ENCODE results near the gene MAGEA8. TPM values are rescaled to one million over a fixed set of nuclear protein-coding genes. Genes with fewer than 3 reads are reported as not detected.
"Not testable (repeated sequence)": the region's sequence is repeated elsewhere in the genome, so short reads cannot be mapped to it uniquely, and the experiment has no call there.

Gene MAGEA8
- total RNA-seq, 2 donors from 2014 or later = not detected

DNA sequence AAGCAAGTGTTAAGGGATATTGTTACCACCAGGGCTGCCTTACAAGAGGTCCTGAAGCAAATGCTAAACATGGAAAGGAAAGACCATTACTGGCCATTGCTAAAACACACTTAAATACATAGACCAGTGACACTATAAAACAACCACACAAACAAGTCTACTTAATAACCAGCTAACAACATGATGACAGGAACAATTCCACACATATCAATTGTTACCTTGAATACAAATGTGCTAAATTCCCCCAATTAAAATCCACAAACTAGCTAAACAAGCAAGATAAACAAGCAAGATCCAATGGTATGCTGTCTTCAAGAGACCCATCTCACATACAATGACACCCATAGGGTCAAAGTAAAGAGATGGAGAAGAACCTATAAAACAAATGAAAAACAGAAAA lies 20.5 kb upstream of the MAGEA8 start:
- Mint-ChIP-seq H3K36me3 (ENCODE audit: insufficient read depth in 2 of 2) (peaks cover 7 to 8% of the 10 kb centered on the region in 2 donors), H3K27ac (no peak overlapping the region), H3K9me3 (peaks cover 3 to 4% of the 10 kb centered on the region in 2 donors), H3K27me3 (ENCODE audit: low read depth) (peaks cover 50% of the 10 kb centered on the region), H3K4me1 (ENCODE audit: low read depth) (no peaks in the 10 kb centered on the region), H3K4me3 (no peak overlapping the region)
- no peak for DNase-seq
- no peak for ATAC-seq (replicated peaks in 1 of 2)

DNA sequence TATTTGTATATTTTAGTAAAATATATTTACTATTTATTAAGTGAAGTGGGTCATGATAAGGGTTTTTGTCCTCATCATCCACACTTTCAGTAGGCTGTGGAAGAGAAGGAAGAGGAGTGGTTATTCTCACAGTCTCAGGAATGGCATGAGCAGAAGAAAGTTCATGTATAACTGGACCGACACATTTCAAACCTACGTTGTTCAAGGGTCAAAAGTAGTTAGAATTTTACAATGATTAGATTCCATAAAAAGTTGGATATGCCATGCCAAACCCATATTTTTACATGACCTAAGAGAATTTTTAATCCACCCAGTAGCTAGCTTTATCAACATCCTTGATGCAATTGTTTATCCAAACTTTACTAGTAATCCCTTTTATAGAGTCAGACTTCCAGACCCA lies 15.6 kb upstream of the MAGEA8 start:
- Mint-ChIP-seq H3K4me1 (ENCODE audit: low read depth) (no peaks in the 10 kb centered on the region), H3K27me3 (ENCODE audit: low read depth) (peaks cover 20% of the 10 kb centered on the region), H3K4me3 (no peak overlapping the region), H3K9me3 (peaks cover 2 to 3% of the 10 kb centered on the region in 2 donors), H3K36me3 (ENCODE audit: insufficient read depth in 2 of 2) (peaks cover 0 to 2% of the 10 kb centered on the region in 2 donors), H3K27ac (no peak overlapping the region)
- DNase-seq (no peak), ATAC-seq (replicated peaks in 1 of 2) (no peak)

DNA sequence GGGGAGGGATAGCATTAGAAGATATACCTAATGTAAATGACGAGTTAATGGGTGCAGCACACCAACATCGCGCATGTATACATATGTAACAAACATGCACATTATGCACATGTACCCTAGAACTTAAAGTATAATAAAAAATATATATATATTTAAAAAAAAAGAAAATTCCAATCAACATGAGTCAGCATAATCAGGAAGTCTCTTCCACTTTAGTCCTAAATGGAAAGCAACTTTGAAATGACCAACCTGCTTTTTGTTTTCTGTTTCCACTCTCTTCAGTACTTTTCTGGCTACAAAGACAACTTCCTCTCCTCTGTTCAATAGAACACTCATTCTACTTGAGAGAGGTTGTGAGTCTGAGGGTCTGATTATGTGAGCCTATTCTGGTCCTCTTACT lies 13.5 kb upstream of the MAGEA8 start:
- Mint-ChIP-seq H3K4me3 (no peak overlapping the region), H3K27ac (no peak overlapping the region), H3K4me1 (ENCODE audit: low read depth) (peaks cover 6% of the 10 kb centered on the region), H3K9me3 (peaks cover 0 to 2% of the 10 kb centered on the region in 2 donors), H3K36me3 (ENCODE audit: insufficient read depth in 2 of 2) (no peaks in the 10 kb centered on the region), H3K27me3 (ENCODE audit: low read depth) (peaks cover 13% of the 10 kb centered on the region)
- DNase-seq = no peak
- ATAC-seq (replicated peaks in 1 of 2) = no peak

DNA sequence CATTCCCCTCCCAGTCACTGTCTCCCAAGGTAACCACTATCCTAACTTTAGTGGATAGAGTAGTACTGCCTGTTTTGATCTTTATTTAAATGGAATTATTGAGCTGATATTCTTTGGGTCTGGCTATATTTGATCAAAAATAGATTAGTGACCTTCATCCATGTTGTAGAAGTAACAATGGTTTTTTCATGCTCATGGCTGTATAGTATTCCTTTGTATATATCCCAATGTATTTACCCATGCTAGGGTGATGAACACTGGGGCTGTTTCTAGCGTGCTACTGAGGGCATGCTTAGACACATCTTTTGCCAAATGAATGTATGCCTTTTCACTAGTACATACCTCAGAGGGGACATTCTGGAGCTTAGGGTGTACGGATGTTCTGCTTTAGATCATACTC lies 10.1 kb upstream of the MAGEA8 start:
- no peak for DNase-seq
- H3K27me3 Mint-ChIP-seq (ENCODE audit: low read depth) = peaks cover 24% of the 10 kb centered on the region
- ATAC-seq (replicated peaks in 1 of 2) = no peak
- no peak overlapping the region for H3K4me3 Mint-ChIP-seq
- peaks cover 6% of the 10 kb centered on the region for H3K4me1 Mint-ChIP-seq (ENCODE audit: low read depth)
- H3K9me3 Mint-ChIP-seq = peaks cover 0 to 2% of the 10 kb centered on the region in 2 donors
- H3K36me3 Mint-ChIP-seq (ENCODE audit: insufficient read depth in 2 of 2) = no peaks in the 10 kb centered on the region
- H3K27ac Mint-ChIP-seq = no peak overlapping the region

DNA sequence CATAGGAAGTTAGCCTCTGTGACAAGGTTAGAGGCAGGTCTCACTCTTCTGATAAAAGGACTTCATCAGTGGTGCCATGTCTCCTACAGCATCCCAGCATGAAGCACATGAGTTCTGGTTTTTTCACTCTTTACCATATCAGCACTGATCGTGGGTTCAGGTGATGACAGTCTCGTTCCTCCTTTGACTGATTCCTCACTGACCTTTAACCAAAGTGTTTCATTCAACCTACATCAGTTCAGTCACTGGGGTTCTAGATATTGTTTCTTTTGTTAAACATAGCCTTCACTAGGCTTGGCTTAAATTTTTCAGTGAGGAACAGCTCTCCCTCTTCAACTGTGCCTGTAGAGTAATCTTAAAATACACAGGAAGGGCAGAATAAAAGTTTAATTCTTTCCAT lies 9.6 kb upstream of the MAGEA8 start:
- ATAC-seq (replicated peaks in 1 of 2) = peak; percentile 14 to 29
- no peak for DNase-seq
- Mint-ChIP-seq H3K36me3 (ENCODE audit: insufficient read depth in 2 of 2) (no peaks in the 10 kb centered on the region), H3K4me3 (no peak overlapping the region), H3K9me3 (peaks cover 0 to 2% of the 10 kb centered on the region in 2 donors), H3K27me3 (ENCODE audit: low read depth) (peaks cover 24% of the 10 kb centered on the region), H3K27ac (no peak overlapping the region), H3K4me1 (ENCODE audit: low read depth) (peaks cover 6% of the 10 kb centered on the region)

DNA sequence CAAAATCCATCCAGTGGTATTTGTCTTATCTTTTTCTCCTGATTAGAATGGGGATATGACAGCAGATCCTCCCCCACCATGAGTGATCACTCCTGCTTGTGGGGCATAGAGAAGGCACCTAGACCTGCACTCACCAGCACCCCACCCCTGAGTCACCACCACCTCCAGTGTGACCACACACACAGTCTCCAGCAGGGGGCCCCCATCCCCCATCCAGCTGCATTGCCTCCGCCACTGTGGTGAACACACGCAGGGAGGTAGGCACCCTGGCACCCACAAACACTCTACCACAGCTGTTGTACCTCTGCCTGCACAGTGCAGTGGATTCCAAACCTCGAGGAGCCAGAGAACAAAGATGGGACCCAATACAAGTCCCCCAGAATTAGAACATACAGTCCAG lies 9.0 kb upstream of the MAGEA8 start:
- peaks cover 24% of the 10 kb centered on the region for H3K27me3 Mint-ChIP-seq (ENCODE audit: low read depth)
- H3K36me3 Mint-ChIP-seq (ENCODE audit: insufficient read depth in 2 of 2) = no peaks in the 10 kb centered on the region
- no peak overlapping the region for H3K27ac Mint-ChIP-seq
- H3K4me3 Mint-ChIP-seq = no peak overlapping the region
- peaks cover 6% of the 10 kb centered on the region for H3K4me1 Mint-ChIP-seq (ENCODE audit: low read depth)
- ATAC-seq (replicated peaks in 1 of 2) (peak; percentile 99 to 100), DNase-seq (peak; percentile 77 to 78)
- H3K9me3 Mint-ChIP-seq = peaks cover 0 to 2% of the 10 kb centered on the region in 2 donors

DNA sequence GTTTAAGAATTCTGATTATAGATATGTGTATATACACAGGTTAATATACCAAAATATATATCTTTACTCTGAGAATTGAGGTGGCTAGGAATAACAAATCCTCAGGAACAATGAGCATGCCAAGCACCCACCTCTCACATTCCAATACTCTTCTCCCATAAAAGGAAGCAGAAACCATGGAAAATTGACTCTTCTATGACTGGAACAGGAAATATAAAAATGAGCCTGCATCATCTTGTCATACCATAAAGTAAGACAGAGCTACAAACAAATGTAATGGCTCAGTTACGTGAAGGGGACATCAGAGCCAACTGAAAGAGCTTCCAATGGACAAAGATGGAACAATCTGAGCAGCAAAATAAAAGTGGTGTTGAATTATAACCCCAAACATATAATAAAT lies 3.8 kb upstream of the MAGEA8 start:
- no peak overlapping the region for H3K27ac Mint-ChIP-seq
- no peak for ATAC-seq (replicated peaks in 1 of 2)
- H3K27me3 Mint-ChIP-seq (ENCODE audit: low read depth) = peaks cover 26% of the 10 kb centered on the region
- no peaks in the 10 kb centered on the region for H3K36me3 Mint-ChIP-seq (ENCODE audit: insufficient read depth in 2 of 2)
- no peaks in the 10 kb centered on the region for H3K9me3 Mint-ChIP-seq
- H3K4me1 Mint-ChIP-seq (ENCODE audit: low read depth) = peaks cover under 1% of the 10 kb centered on the region
- H3K4me3 Mint-ChIP-seq = no peak overlapping the region
- no peak for DNase-seq

DNA sequence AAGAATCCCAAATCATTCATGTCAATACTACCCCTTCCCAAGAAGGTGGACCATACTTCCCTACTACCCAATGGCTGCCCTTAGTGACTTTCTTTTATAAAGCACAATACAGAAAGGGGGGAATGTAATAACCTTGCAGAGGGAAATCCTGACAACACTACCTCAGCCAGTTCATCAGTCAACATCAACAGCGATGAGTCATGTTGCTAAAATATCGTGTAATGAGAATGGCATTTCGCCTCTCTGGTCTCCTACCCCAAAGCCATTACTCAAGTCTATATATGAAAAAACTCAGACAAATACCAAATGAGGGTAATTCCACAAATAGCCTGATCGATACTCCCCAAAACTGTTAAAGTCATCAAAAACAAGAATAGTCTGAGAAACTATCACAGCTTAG lies 3.3 kb upstream of the MAGEA8 start:
- ATAC-seq (replicated peaks in 1 of 2) = no peak
- Mint-ChIP-seq H3K27ac (no peak overlapping the region), H3K9me3 (no peaks in the 10 kb centered on the region), H3K4me1 (ENCODE audit: low read depth) (no peaks in the 10 kb centered on the region), H3K27me3 (ENCODE audit: low read depth) (peaks cover 23% of the 10 kb centered on the region), H3K4me3 (no peak overlapping the region), H3K36me3 (ENCODE audit: insufficient read depth in 2 of 2) (no peaks in the 10 kb centered on the region)
- no peak for DNase-seq

DNA sequence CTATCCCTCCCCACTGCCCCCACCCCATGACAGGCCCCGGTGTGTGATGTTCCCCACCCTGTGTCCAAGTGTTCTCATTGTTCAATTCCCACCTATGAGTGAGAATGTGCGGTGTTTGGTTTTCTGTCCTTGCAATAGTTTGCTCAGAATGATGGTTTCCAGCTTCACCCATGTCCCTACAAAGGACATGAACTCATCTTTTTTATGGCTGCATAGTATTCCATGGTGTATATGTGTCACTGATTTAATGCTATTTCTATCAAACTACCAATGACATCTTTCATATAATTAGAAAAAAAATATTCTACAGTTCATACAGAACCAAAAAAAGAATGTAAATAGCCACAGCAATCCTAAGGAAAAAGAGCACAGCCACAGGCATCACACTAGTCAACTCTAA lies 9.8 kb downstream of the MAGEA8 start:
- ATAC-seq (replicated peaks in 1 of 2); H3K27ac Mint-ChIP-seq; DNase-seq; H3K4me3 Mint-ChIP-seq; H3K36me3 Mint-ChIP-seq (ENCODE audit: insufficient read depth in 2 of 2); H3K9me3 Mint-ChIP-seq; H3K4me1 Mint-ChIP-seq (ENCODE audit: low read depth): not testable (repeated sequence)
- peaks cover 11% of the 10 kb centered on the region for H3K27me3 Mint-ChIP-seq (ENCODE audit: low read depth)

DNA sequence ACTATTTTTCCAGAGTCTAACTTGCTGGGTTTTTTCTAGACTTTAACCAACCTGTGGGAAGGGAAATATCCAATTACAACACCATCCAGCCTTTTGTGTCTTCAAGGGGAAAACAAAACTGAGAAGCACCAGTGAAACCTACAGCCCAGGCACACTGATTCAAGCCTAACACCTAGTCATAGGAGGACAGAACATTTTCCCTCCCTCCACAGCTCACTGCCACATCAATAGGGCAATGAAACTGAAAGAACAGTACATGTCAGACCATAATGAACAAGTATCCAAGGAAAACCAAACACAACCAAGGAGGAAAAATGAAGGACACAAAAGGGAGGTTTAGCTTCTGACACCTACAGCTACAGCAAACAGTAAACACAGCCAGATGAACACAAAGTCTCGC lies 17.6 kb downstream of the MAGEA8 start:
- peaks cover 8% of the 10 kb centered on the region for H3K4me1 Mint-ChIP-seq (ENCODE audit: low read depth)
- peaks cover 38% of the 10 kb centered on the region for H3K27me3 Mint-ChIP-seq (ENCODE audit: low read depth)
- DNase-seq = no peak
- peak overlapping the region; percentile 8 for H3K27ac Mint-ChIP-seq
- peak; percentile 75 to 96 for ATAC-seq (replicated peaks in 1 of 2)
- no peak overlapping the region for H3K4me3 Mint-ChIP-seq
- H3K9me3 Mint-ChIP-seq = peaks cover 0 to 2% of the 10 kb centered on the region in 2 donors
- H3K36me3 Mint-ChIP-seq (ENCODE audit: insufficient read depth in 2 of 2) = peaks cover 0 to 2% of the 10 kb centered on the region in 2 donors

DNA sequence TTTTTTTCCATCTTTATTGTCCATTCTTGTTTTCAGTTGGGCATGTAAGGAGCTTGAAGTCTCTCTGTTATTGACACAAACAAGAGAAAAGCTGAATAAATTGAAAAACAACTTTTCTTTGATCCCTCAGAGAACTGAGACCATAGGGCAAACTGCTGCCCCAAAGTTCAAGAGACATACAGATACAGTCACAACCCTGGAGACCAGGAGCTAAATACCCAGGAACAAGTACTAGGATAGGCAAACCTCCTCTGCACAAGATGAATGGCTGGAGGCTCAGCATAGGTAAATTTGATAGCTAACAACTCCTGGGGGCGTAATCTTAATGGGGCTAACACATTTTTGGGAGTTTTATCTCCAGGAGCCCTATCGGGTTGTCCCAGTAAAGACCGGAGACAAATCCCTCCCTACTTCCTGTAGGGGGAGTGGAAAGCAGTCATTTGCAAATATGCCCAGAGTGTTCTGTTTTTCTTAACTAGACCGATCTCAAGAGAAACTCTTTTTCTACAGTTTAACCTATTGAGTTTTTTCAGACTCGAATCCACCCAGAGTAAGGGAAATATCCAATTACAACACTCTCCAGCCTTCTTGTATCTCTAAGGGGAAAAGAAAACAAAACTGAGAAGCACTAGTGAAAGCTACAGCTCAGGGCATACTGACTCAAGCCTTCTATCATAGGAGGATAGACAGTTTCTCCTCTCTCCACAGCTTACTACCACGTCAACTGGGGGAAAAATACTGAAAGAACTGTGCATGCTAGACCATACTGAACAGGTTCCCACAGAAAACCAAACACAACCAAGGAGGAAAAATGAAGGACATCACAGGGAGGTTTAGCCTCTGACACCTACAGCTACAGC lies 23.1 kb downstream of the MAGEA8 start:
- Mint-ChIP-seq H3K9me3 (no peaks in the 10 kb centered on the region), H3K4me1 (ENCODE audit: low read depth) (peaks cover 9% of the 10 kb centered on the region), H3K36me3 (ENCODE audit: insufficient read depth in 2 of 2) (no peaks in the 10 kb centered on the region), H3K27me3 (ENCODE audit: low read depth) (peaks cover 36% of the 10 kb centered on the region), H3K4me3 (peak overlapping the region; percentile 5 to 48), H3K27ac (peak overlapping the region; percentile 4)
- DNase-seq (no peak), ATAC-seq (replicated peaks in 1 of 2) (peak; percentile 80 to 81)

DNA sequence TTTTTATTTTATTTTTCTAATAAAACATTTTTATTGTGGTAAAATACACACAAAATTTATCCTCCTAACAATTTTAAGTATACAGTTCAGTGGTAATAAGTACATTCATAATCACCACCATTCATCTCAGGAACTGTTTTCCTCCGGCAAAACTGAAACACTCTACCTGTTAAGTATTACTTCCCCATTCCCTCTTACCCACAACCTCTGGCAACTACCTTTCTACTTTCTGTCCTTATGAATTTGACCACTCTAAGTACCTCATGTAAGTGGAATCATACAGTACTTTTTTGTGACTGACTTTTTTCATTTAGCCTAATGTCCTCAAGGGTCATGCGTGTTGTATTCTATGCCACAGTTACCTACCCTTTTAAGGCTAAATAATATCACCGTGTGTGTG lies 27.3 kb downstream of the MAGEA8 start:
- DNase-seq (no peak), ATAC-seq (replicated peaks in 1 of 2) (no peak)
- no peak overlapping the region for H3K27ac Mint-ChIP-seq
- H3K4me3 Mint-ChIP-seq = no peak overlapping the region
- H3K4me1 Mint-ChIP-seq (ENCODE audit: low read depth) = peaks cover 9% of the 10 kb centered on the region
- peaks cover 0 to 4% of the 10 kb centered on the region in 2 donors for H3K9me3 Mint-ChIP-seq
- H3K27me3 Mint-ChIP-seq (ENCODE audit: low read depth) = peaks cover 21% of the 10 kb centered on the region
- H3K36me3 Mint-ChIP-seq (ENCODE audit: insufficient read depth in 2 of 2) = peaks cover 1 to 6% of the 10 kb centered on the region in 2 donors

DNA sequence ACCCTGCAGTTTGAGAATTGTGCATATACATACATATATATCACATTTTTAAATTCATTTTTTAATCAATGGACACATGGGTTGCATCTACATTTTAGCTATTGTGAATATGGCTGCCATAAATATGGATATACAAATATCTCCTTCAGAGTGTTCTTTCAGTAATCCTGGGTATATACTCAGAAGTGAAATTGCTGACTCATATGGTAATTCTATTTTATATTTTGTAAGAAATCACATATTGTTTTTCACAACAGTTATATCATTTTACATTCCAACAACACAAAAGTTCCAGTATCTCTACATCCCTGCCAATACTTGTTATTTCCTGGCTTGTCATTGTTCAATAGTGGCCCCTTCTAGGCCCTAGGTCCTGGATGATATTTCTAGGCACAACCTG lies 27.7 kb downstream of the MAGEA8 start:
- ATAC-seq (replicated peaks in 1 of 2) = no peak
- H3K4me1 Mint-ChIP-seq (ENCODE audit: low read depth) = peaks cover 9% of the 10 kb centered on the region
- H3K27ac Mint-ChIP-seq = no peak overlapping the region
- H3K4me3 Mint-ChIP-seq = no peak overlapping the region
- DNase-seq = no peak
- H3K27me3 Mint-ChIP-seq (ENCODE audit: low read depth) = peaks cover 21% of the 10 kb centered on the region
- peaks cover 1 to 6% of the 10 kb centered on the region in 2 donors for H3K36me3 Mint-ChIP-seq (ENCODE audit: insufficient read depth in 2 of 2)
- H3K9me3 Mint-ChIP-seq = peaks cover 0 to 4% of the 10 kb centered on the region in 2 donors

Data from activated T-cell treated with anti-CD3 and anti-CD28 coated beads, Interleukin-2, amount 50 U/mL, for 72 hours (primary cell).